GM23338 (cell line): ENCODE measurements around the gene TMEM63B. TPM values are rescaled to one million over a fixed set of nuclear protein-coding genes. Genes with fewer than 3 reads are reported as not detected.

ENCODE experiments used
- ATAC-seq: fragments of 200-7000 bp; cut with Tn5 transposase; 3 replicates; pipeline ENCODE4 v1.9.1; 2020
- DNase-seq: peaks from one replicate; pipeline ENCODE4 v3.0.0-alpha.2; 2015; ENCODE audit warnings: low spot score
- H2AFZ ChIP-seq: fragments of 200-600 bp; sonication (generic); 2 replicates; pipeline ENCODE4 v1.8.0; 2016; ENCODE audit warnings: antibody characterized with exemption, mild to moderate bottlenecking, moderate library complexity
- H3F3A ChIP-seq: fragments of 200-600 bp; sonication (generic); replicated peaks from 2 replicates; pipeline ENCODE4 v1.8.0; 2017; ENCODE audit warnings: antibody characterized with exemption, mixed run types, low read depth
- H3K27ac ChIP-seq: fragments of 200-600 bp; sonication (generic); 2 replicates; pipeline ENCODE4 v1.6.1; 2016; ENCODE audit warnings: low read depth
- H3K27me3 ChIP-seq: fragments of 200-600 bp; sonication (generic); 2 replicates; pipeline ENCODE4 v1.8.0; 2016; ENCODE audit warnings: mild to moderate bottlenecking, mixed run types, moderate library complexity; ENCODE audit not compliant: insufficient read depth
- H3K36me3 ChIP-seq: fragments of 200-600 bp; sonication (generic); 2 replicates; pipeline ENCODE4 v1.8.0; 2016; ENCODE audit warnings: mild to moderate bottlenecking; ENCODE audit not compliant: insufficient read depth
- H3K4me1 ChIP-seq: fragments of 200-600 bp; sonication (generic); 2 replicates; pipeline ENCODE4 v1.8.0; 2016; ENCODE audit warnings: mild to moderate bottlenecking, moderate library complexity; ENCODE audit not compliant: insufficient read depth
- H3K4me2 ChIP-seq: fragments of 200-600 bp; sonication (generic); 2 replicates; pipeline ENCODE4 v1.7.1; 2017; ENCODE audit warnings: mixed run types
- H3K4me3 ChIP-seq: fragments of 200-600 bp; sonication (generic); 2 replicates; pipeline ENCODE4 v1.6.1; 2016; ENCODE audit warnings: mixed run types
- H3K79me2 ChIP-seq: fragments of 200-600 bp; sonication (generic); replicated peaks from 2 replicates; pipeline ENCODE4 v1.8.0; 2017; ENCODE audit warnings: mild to moderate bottlenecking; ENCODE audit not compliant: insufficient read depth
- H3K9me2 ChIP-seq: fragments of 200-600 bp; sonication (generic); 2 replicates; pipeline ENCODE4 v1.8.0; 2017; ENCODE audit not compliant: insufficient read depth
- H4K20me1 ChIP-seq: fragments of 200-600 bp; sonication (generic); replicated peaks from 2 replicates; pipeline ENCODE4 v1.8.0; 2017; ENCODE audit warnings: mild to moderate bottlenecking; ENCODE audit not compliant: insufficient read depth
- H3K27ac Mint-ChIP-seq: 2 replicates; pipeline ENCODE4 v1.8.0; 2020; ENCODE audit warnings: inconsistent platforms, mild to moderate bottlenecking, moderate library complexity, mixed read lengths
- H3K27me3 Mint-ChIP-seq: 3 replicates; pipeline ENCODE4 v1.8.0; 2022; ENCODE audit warnings: low read depth, mild to moderate bottlenecking, moderate library complexity, mixed read lengths, inconsistent platforms; ENCODE audit not compliant: insufficient read depth, poor library complexity
- H3K36me3 Mint-ChIP-seq: 3 replicates; pipeline ENCODE4 v1.8.0; 2021; ENCODE audit warnings: low read depth, mild to moderate bottlenecking, inconsistent platforms, moderate library complexity, mixed read lengths
- H3K4me1 Mint-ChIP-seq: 3 replicates; pipeline ENCODE4 v1.8.0; 2020; ENCODE audit warnings: mild to moderate bottlenecking, inconsistent platforms, mixed read lengths
- H3K4me3 Mint-ChIP-seq: 3 replicates; pipeline ENCODE4 v1.8.0; 2021; ENCODE audit warnings: moderate library complexity, mild to moderate bottlenecking, inconsistent platforms, mixed read lengths
- H3K9me3 Mint-ChIP-seq: 3 replicates; pipeline ENCODE4 v1.8.0; 2020; ENCODE audit warnings: moderate library complexity, mild to moderate bottlenecking, inconsistent platforms, mixed read lengths
- CREB1 ChIP-seq: fragments of 250-450 bp; sonication (Bioruptor Pico); IDR thresholded peaks from 2 replicates; pipeline ENCODE4 v1.5.0; 2020; ENCODE audit warnings: low read depth, mild to moderate bottlenecking, moderate library complexity
- CTCF ChIP-seq, 2 experiments: fragments of 200-600 bp in 1 of 2; sonication (generic) in 1 of 2; conservative IDR thresholded peaks; 2 replicates each; pipeline versions ENCODE4 v1.5.1 to v1.6.1; 2016 to 2017; ENCODE audit warnings: antibody characterized with exemption in 2 of 2, low read depth in 2 of 2, mild to moderate bottlenecking in 2 of 2, moderate library complexity in 1 of 2
- ETS1 ChIP-seq: IDR thresholded peaks from 2 replicates; pipeline ENCODE4 v1.6.1; 2016; ENCODE audit warnings: antibody characterized with exemption
- EZH2 ChIP-seq: fragments of 200-600 bp; sonication (generic); IDR thresholded peaks from one replicate; pipeline ENCODE4 v1.8.0; 2017; ENCODE audit warnings: antibody characterized with exemption, mild to moderate bottlenecking, low read depth; ENCODE audit not compliant: unreplicated experiment
- EZH2phosphoT487 ChIP-seq: fragments of 200-600 bp; sonication (generic); IDR thresholded peaks from one replicate; pipeline ENCODE4 v1.8.1; 2018; ENCODE audit warnings: antibody characterized with exemption; ENCODE audit not compliant: unreplicated experiment
- JUNB ChIP-seq: IDR thresholded peaks from one replicate; pipeline ENCODE4 v1.6.1; 2016; ENCODE audit warnings: antibody characterized with exemption; ENCODE audit not compliant: unreplicated experiment
- NANOG ChIP-seq: IDR thresholded peaks from 2 replicates; pipeline ENCODE4 v1.6.1; 2016; ENCODE audit warnings: antibody characterized with exemption, borderline replicate concordance
- POLR2AphosphoS5 ChIP-seq: IDR thresholded peaks from 2 replicates; pipeline ENCODE4 v1.6.1; 2016; ENCODE audit warnings: antibody characterized with exemption, low read depth
- REST ChIP-seq: IDR thresholded peaks from one replicate; pipeline ENCODE4 v1.6.1; 2018; ENCODE audit warnings: antibody characterized with exemption; ENCODE audit not compliant: unreplicated experiment
- STAT1 ChIP-seq: IDR thresholded peaks from one replicate; pipeline ENCODE4 v1.6.1; 2016; ENCODE audit warnings: antibody characterized with exemption; ENCODE audit not compliant: unreplicated experiment
- ZNF114 ChIP-seq: fragments of 250-450 bp; sonication (Bioruptor Pico); IDR thresholded peaks from 2 replicates; pipeline ENCODE4 v1.5.0; 2020; ENCODE audit warnings: mild to moderate bottlenecking, moderate library complexity
- ZNF331 ChIP-seq: fragments of 250-450 bp; sonication (Bioruptor Pico); IDR thresholded peaks from 2 replicates; pipeline ENCODE4 v1.5.0; 2020; ENCODE audit warnings: low read depth, mild to moderate bottlenecking, moderate library complexity
- ZNF462 ChIP-seq: fragments of 250-450 bp; sonication (Bioruptor Pico); IDR thresholded peaks from 2 replicates; pipeline ENCODE4 v1.5.0; 2020; ENCODE audit warnings: mild to moderate bottlenecking, moderate library complexity
- polyA plus RNA-seq: library from polyadenylated mRNA; unstranded; fragments of >200 nt; fragmentation: Nextera tagmentation; extraction: Ambion mirVana; gene quantifications from 2 replicates; pipeline ENCODE4 v1.2.1, GENCODE V29; 2016
- total RNA-seq: library from RNA; depleted of rRNA; stranded (reverse); fragments of >200 nt; shearing (Covaris generic); gene quantifications from 2 replicates; pipeline ENCODE4 v1.2.3, GENCODE V29; 2014

Gene TMEM63B
- total and polyA plus RNA-seq, 2 experiments from 2014 or later, result 10.1 to 36.0 TPM

GRCh38 chr6:44161997-44162338 is 34.6 kb downstream of the TMEM63B start:
- no peaks in the 10 kb centered on the region for H3K36me3 Mint-ChIP-seq
- Histone ChIP-seq H3K4me2 (no peak overlapping the region), H4K20me1 (no peaks in the 10 kb centered on the region), H3F3A (no peaks in the 10 kb centered on the region), H3K27me3 (no peaks in the 10 kb centered on the region), H2AFZ (no peak overlapping the region), H3K36me3 (no peaks in the 10 kb centered on the region), H3K27ac (no peak overlapping the region), H3K4me1 (peaks cover 19% of the 10 kb centered on the region), H3K9me2 (no peaks in the 10 kb centered on the region), H3K4me3 (no peak overlapping the region), H3K79me2 (no peaks in the 10 kb centered on the region)
- H3K27me3 Mint-ChIP-seq, result peaks cover 12% of the 10 kb centered on the region
- DNase-seq (no peak), ATAC-seq (no peak)
- no peak overlapping the region for H3K4me3 Mint-ChIP-seq
- no peaks in the 10 kb centered on the region for H3K9me3 Mint-ChIP-seq
- H3K27ac Mint-ChIP-seq, result no peak overlapping the region
- peaks cover 47% of the 10 kb centered on the region for H3K4me1 Mint-ChIP-seq
- TF ChIP-seq EZH2, result no peak
- TF ChIP-seq ZNF114, result no peak
- TF ChIP-seq REST, result no peak
- TF ChIP-seq POLR2AphosphoS5, result no peak
- TF ChIP-seq ZNF462 (CRISPR knock-in tag), result no peak
- TF ChIP-seq NANOG, result no peak
- TF ChIP-seq JUNB, result no peak
- no peak for TF ChIP-seq ETS1
- TF ChIP-seq EZH2phosphoT487, result no peak
- TF ChIP-seq STAT1, result no peak
- TF ChIP-seq CREB1 (CRISPR knock-in tag), result no peak
- TF ChIP-seq ZNF331, result no peak
- TF ChIP-seq CTCF (conservative IDR thresholded peaks at IDR 0.05; ENCODE audit: low read depth in 2 of 2), result no peak
